Measurements from ENCODE around the gene NTPCR.
A peak's percentile ranks its signal among the peaks of the same experiment; 100 is the strongest.

The NTPCR gene

DNA sequence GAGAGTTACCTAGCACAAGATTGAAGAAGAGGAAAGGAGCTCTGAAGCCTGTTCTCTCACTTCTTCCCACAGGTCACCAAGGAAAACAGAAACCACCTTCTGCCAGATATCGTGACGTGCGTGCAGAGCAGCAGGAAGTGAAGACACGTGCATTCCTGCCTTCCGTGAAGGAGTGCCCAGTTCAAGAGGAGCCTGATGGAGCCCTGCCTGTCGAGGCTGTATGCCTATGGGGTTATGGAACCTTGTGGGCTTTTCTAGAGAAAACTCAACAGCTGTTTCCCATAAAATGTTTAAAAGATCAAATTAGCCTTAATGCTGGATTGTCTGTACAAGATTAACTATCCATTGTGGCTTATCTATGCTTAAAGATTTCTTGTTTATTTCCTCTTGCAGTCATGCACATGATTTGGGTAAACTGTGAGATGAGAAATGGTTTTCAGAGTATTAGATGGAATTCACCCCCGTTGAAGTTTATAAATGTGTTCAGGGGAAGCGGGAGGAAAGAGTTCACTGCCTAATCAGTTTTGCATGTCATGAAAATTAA, 27.8 kb downstream of the NTPCR start:
- TF ChIP-seq CTCF (IDR thresholded peaks at IDR 0.05; ENCODE audit: borderline replicate concordance, control extremely low read depth, extremely low read depth, insufficient read depth, missing control alignments) = no peak
- in situ Hi-C loops (cut with MboI; ENCODE audit: low sequenced_read_pairs, unreplicated experiment) = no loop called here
- peak; percentile 28 for DNase-seq (ENCODE audit: low spot score)

DNA sequence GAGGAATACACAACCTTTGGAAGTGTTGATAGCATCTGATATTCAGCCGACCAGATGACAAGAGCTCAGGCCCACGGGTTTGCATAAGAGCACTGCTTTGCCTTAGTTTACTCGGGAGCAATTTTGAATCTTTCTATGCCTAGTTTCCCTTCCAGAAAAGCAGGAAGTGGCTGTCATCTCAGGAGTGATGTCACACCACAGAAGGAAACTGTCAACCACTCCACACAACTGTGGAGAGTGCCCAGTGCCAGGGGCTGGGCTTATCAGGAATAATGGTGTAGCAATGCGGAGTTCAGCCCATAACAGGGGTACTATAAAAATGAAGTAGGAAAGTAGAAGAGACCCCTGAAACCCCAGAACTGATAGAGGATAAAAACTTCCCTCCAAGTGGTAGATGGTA, 28.4 kb downstream of the NTPCR start:
- in situ Hi-C loops (cut with MboI; ENCODE audit: low sequenced_read_pairs, unreplicated experiment) = no loop called here
- no peak for TF ChIP-seq CTCF (IDR thresholded peaks at IDR 0.05; ENCODE audit: borderline replicate concordance, control extremely low read depth, extremely low read depth, insufficient read depth, missing control alignments)
- DNase-seq (ENCODE audit: low spot score) = no peak

- no peak for DNase-seq (ENCODE audit: low spot score)
- TF ChIP-seq CTCF (IDR thresholded peaks at IDR 0.05; ENCODE audit: borderline replicate concordance, control extremely low read depth, extremely low read depth, insufficient read depth, missing control alignments) = no peak
- in situ Hi-C loops (cut with MboI; ENCODE audit: low sequenced_read_pairs, unreplicated experiment) = no loop called here
These were observed 29.1 kb downstream of the NTPCR start for GRCh38 chr1:232979558-232979957.

- no peak for DNase-seq (ENCODE audit: low spot score)
- in situ Hi-C loops (cut with MboI; ENCODE audit: low sequenced_read_pairs, unreplicated experiment) = no loop called here
- TF ChIP-seq CTCF (IDR thresholded peaks at IDR 0.05; ENCODE audit: borderline replicate concordance, control extremely low read depth, extremely low read depth, insufficient read depth, missing control alignments) = no peak
These were observed 30.1 kb downstream of the NTPCR start for GRCh38 chr1:232980355-232980978.

- in situ Hi-C loops (cut with MboI; ENCODE audit: low sequenced_read_pairs, unreplicated experiment) = no loop called here
- no peak for DNase-seq (ENCODE audit: low spot score)
- TF ChIP-seq CTCF (IDR thresholded peaks at IDR 0.05; ENCODE audit: borderline replicate concordance, control extremely low read depth, extremely low read depth, insufficient read depth, missing control alignments) = no peak
These were observed 30.7 kb downstream of the NTPCR start for GRCh38 chr1:232980986-232981560.

GRCh38 chr1:232982238-232982944, 32.0 kb downstream of the NTPCR start:
- DNase-seq (ENCODE audit: low spot score) = no peak
- in situ Hi-C loops (cut with MboI; ENCODE audit: low sequenced_read_pairs, unreplicated experiment) = no loop called here
- TF ChIP-seq CTCF (IDR thresholded peaks at IDR 0.05; ENCODE audit: borderline replicate concordance, control extremely low read depth, extremely low read depth, insufficient read depth, missing control alignments) = no peak
